ENCODE data around the gene CUBN. TPM values are rescaled to one million over a fixed set of nuclear protein-coding genes. Genes with fewer than 3 reads are reported as not detected.
A peak's percentile ranks its signal among the peaks of the same experiment; 100 is the strongest.

CUBN gene
- total RNA-seq, 1 experiment from 2014 or later = 4.6 TPM

GRCh38 chr10:16919121-16919982 is 210.3 kb downstream of the CUBN start:
- H3K9me3 ChIP-seq = no peaks in the 10 kb centered on the region
- Mint-ChIP-seq H3K9me3 (ENCODE audit: unreplicated experiment) (no peaks in the 10 kb centered on the region), H3K36me3 (ENCODE audit: insufficient read depth, unreplicated experiment) (no peaks in the 10 kb centered on the region), H3K4me1 (ENCODE audit: low read depth, unreplicated experiment) (no peaks in the 10 kb centered on the region), H3K4me3 (ENCODE audit: unreplicated experiment) (no peak overlapping the region), H3K27me3 (ENCODE audit: insufficient read depth, unreplicated experiment) (peaks cover 4% of the 10 kb centered on the region), H3K27ac (ENCODE audit: unreplicated experiment) (no peak overlapping the region)
- TF ChIP-seq CTCF (IDR thresholded peaks at IDR 0.05; ENCODE audit: insufficient read depth in 1 of 2, low read depth in 1 of 2, low read length in 1 of 2, severe bottlenecking in 1 of 2, unreplicated experiment in 1 of 2) = no peak
- H3K36me3 ChIP-seq (ENCODE audit: control insufficient read depth, insufficient read depth, low read length) = no peaks in the 10 kb centered on the region
- BruUV-seq (replicated peaks) = no TSS peak
- intact Hi-C loops (cut with micrococcal nuclease; ENCODE audit: unreplicated experiment) = no loop called here
- CTCF ChIA-PET = no interaction called here
- H3K4me1 ChIP-seq = no peaks in the 10 kb centered on the region
- POLR2A ChIA-PET = no interaction called here
- no peak overlapping the region for H3K4me3 ChIP-seq (ENCODE audit: low read depth, low read length)
- no peaks in the 10 kb centered on the region; the same call in 1 of the 2 replicates for H3K27me3 ChIP-seq (replicated peaks; ENCODE audit: control insufficient read depth, insufficient read depth, low read length)
- DNase-seq = no peak

- no peak for DNase-seq
- Mint-ChIP-seq H3K36me3 (ENCODE audit: insufficient read depth, unreplicated experiment) (no peaks in the 10 kb centered on the region), H3K4me1 (ENCODE audit: low read depth, unreplicated experiment) (peaks cover 6% of the 10 kb centered on the region), H3K4me3 (ENCODE audit: unreplicated experiment) (no peak overlapping the region), H3K27me3 (ENCODE audit: insufficient read depth, unreplicated experiment) (peaks cover 6% of the 10 kb centered on the region), H3K9me3 (ENCODE audit: unreplicated experiment) (no peaks in the 10 kb centered on the region), H3K27ac (ENCODE audit: unreplicated experiment) (no peak overlapping the region)
- no peak for TF ChIP-seq CTCF (IDR thresholded peaks at IDR 0.05; ENCODE audit: insufficient read depth in 1 of 2, low read depth in 1 of 2, low read length in 1 of 2, severe bottlenecking in 1 of 2, unreplicated experiment in 1 of 2)
- no peaks in the 10 kb centered on the region for H3K27me3 ChIP-seq (replicated peaks; ENCODE audit: control insufficient read depth, insufficient read depth, low read length)
- intact Hi-C loops (cut with micrococcal nuclease; ENCODE audit: unreplicated experiment) = no loop called here
- no peaks in the 10 kb centered on the region for H3K9me3 ChIP-seq
- ChIA-PET POLR2A (no interaction called here), CTCF (no interaction called here)
- no peak overlapping the region for H3K4me3 ChIP-seq (ENCODE audit: low read depth, low read length)
- H3K36me3 ChIP-seq (ENCODE audit: control insufficient read depth, insufficient read depth, low read length) = no peaks in the 10 kb centered on the region
- no peaks in the 10 kb centered on the region for H3K4me1 ChIP-seq
- BruUV-seq (replicated peaks) = no TSS peak
Observed at GRCh38 chr10:16916496-16916895, 213.1 kb downstream of the CUBN start.

GRCh38 chr10:16915300-16915699 is 214.3 kb downstream of the CUBN start:
- no peaks in the 10 kb centered on the region for H3K9me3 Mint-ChIP-seq (ENCODE audit: unreplicated experiment)
- Histone ChIP-seq H3K4me1 (no peaks in the 10 kb centered on the region), H3K4me3 (ENCODE audit: low read depth, low read length) (no peak overlapping the region), H3K9me3 (no peaks in the 10 kb centered on the region), H3K36me3 (ENCODE audit: control insufficient read depth, insufficient read depth, low read length) (no peaks in the 10 kb centered on the region), H3K27me3 (replicated peaks; ENCODE audit: control insufficient read depth, insufficient read depth, low read length) (no peaks in the 10 kb centered on the region)
- no peak for DNase-seq
- peaks cover 6% of the 10 kb centered on the region for H3K27me3 Mint-ChIP-seq (ENCODE audit: insufficient read depth, unreplicated experiment)
- peak in 1 of 2 experiments; percentile 4 for TF ChIP-seq CTCF (IDR thresholded peaks at IDR 0.05; ENCODE audit: insufficient read depth in 1 of 2, low read depth in 1 of 2, low read length in 1 of 2, severe bottlenecking in 1 of 2, unreplicated experiment in 1 of 2)
- peaks cover 7% of the 10 kb centered on the region for H3K4me1 Mint-ChIP-seq (ENCODE audit: low read depth, unreplicated experiment)
- no peaks in the 10 kb centered on the region for H3K36me3 Mint-ChIP-seq (ENCODE audit: insufficient read depth, unreplicated experiment)
- H3K4me3 Mint-ChIP-seq (ENCODE audit: unreplicated experiment) = no peak overlapping the region
- intact Hi-C loops (cut with micrococcal nuclease; ENCODE audit: unreplicated experiment) = no loop called here
- ChIA-PET CTCF (no interaction called here), POLR2A (no interaction called here)
- H3K27ac Mint-ChIP-seq (ENCODE audit: unreplicated experiment) = no peak overlapping the region
- BruUV-seq (replicated peaks) = no TSS peak

Data from Caco-2 (cell line).